A204.1 (cell line): ENCODE measurements around the gene CEP152.

ENCODE experiments used
- FAIRE-seq: peaks from 2 replicates; lab custom pipeline; 2012; peaks lifted over from hg19 to GRCh38; lab: Jason Lieb, UNC

The CEP152 gene

GRCh38 chr15:48775546-48775945 is 35.3 kb downstream of the CEP152 start:
- no peak for FAIRE-seq

DNA sequence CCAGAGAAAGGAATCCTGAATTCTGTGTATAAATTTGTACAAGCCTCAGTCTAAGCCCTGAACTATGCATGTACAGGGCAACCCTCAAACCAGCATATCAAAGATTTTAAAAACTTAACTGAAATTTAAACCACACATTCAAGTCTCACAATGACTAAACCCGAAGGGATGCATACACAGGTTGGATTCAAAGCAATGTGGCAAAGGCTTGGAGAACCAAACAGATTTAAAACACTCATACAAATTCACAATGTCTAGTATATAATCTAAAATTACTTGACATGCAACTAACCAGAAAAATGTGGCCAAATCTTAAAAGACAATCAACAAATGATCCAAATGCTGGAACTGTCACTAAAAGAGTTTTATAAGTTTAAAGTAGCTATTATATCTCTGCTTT is 36.4 kb downstream of the CEP152 start:
- no peak for FAIRE-seq

GRCh38 chr15:48766196-48766595 is 44.7 kb downstream of the CEP152 start:
- FAIRE-seq: no peak

GRCh38 chr15:48765022-48765421 is 45.8 kb downstream of the CEP152 start:
- FAIRE-seq: no peak

DNA sequence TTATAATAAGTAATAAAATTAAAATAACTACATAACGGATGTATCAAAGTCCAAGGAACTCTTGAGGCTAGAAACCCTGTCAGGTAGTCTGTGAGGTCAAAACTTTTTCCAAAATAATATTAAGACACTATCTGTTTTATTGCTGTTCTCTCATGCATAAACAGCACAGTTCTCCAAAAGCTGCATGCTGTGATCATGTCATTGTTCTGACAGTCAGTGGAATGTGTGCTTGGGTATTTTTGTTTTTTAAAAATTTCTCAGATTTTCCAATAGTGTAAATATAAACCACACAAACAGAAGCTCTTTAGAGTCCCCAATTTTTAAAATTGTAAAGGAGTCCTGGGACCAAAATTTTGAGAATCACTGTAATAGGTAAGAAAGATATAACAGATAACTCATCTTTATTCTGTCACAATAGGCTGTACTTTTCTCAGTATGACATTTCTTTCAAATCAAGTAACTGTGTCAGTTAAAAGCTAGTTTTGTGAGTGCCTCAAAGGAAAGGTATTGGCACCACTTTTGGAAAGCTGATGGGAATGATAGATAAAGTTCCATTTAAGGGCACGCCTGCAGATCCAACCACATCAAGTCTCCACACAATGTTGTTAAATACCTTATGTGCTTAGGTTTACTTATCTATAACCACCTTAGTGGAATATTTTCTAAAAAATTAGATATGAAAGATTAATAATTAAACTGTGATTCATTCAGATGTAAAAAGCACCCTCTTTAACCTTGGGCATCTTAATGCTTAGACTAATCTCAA is 49.3 kb downstream of the CEP152 start:
- no peak for FAIRE-seq

GRCh38 chr15:48759921-48760320 is 50.9 kb downstream of the CEP152 start:
- no peak for FAIRE-seq

- FAIRE-seq: no peak
Observed at GRCh38 chr15:48757661-48758060, 53.2 kb downstream of the CEP152 start.

DNA sequence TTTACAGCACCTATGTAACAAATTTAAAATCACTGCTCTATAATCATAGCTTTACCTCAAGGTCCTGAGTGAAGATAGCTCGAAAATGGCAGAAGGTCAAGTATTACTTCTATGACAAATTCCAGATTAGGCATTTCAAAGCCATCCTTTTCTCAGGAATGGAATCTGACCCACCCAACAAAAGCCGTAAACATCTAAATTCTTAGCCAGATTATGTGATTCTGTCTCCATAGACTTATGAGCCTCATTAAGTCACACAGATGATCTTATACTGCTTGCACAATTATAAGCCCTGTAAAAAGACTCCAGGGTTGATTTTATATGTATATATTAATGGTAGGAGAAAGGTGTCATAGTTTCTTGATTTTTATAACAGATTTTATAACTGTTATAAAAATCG is 56.9 kb downstream of the CEP152 start:
- FAIRE-seq: no peak

GRCh38 chr15:48751595-48751994 is 59.3 kb downstream of the CEP152 start:
- no peak for FAIRE-seq

DNA sequence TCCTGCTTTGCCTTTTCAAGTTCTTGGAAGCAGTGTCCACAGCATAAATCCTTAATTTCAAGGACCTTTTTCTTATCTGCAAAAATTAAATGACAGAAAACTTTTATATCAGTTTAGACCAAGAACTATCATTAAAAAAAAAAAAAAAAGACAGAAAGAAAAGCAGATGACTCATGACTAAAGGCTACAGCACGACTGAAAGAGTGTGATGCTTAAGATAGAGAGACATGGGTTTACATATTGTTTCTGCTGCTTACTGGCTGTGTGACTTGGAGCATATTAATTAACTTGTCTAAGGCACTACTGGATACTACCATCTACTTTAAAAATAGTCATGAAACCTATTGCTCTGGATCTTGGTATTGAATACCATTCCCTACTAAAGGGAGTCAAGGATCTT is 62.3 kb downstream of the CEP152 start:
- no peak for FAIRE-seq

- FAIRE-seq: no peak
Observed at GRCh38 chr15:48733615-48734014, 77.3 kb downstream of the CEP152 start.

- FAIRE-seq: no peak
Observed at GRCh38 chr15:48730506-48730905, 80.4 kb downstream of the CEP152 start.

- no peak for FAIRE-seq
Observed at GRCh38 chr15:48723969-48724368, 86.9 kb downstream of the CEP152 start.

DNA sequence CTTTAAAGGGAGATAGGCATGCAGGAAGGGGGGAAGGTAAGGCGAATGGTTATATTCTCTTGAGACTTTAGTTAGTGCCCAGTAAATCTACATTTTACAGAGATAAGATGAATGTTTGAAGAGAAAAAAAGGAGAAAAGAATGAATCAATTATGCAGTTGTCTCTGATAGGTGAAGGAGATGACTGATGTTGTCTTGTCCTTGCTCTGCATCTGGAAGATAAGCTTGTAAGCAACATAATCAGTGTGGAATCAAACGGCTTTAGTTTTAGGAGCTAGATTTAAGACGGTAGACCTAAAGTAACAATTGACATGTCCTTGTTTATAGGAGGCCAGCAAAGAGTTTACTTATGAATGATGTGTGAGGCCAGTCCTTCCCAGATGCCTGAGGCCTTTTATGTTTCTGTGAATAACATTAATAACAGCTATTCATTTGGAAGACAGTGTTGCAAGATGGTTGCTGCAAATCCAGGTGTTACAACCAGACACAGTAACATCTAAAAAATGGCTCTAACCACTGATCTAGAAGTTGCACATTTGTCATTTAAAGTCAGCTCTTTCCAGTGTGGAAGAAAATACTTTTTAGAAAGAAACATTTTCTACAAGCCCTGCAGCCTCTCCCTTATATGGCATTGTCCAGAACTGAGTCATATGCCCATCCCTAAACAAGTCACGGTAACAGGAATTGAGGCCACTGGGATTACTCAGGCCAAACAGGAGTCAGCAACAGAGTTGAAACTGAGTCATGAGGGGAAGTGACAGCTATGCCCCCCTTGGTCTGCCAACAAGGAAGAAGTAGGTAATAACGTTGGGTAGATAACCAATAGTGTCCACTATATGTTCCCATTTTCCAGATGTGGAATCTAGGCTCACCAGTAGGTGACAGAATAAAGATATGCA is 87.9 kb downstream of the CEP152 start:
- FAIRE-seq: no peak

- no peak for FAIRE-seq
Observed at GRCh38 chr15:48721061-48721810, 89.6 kb downstream of the CEP152 start.

GRCh38 chr15:48720646-48721045 is 90.2 kb downstream of the CEP152 start:
- no peak for FAIRE-seq

DNA sequence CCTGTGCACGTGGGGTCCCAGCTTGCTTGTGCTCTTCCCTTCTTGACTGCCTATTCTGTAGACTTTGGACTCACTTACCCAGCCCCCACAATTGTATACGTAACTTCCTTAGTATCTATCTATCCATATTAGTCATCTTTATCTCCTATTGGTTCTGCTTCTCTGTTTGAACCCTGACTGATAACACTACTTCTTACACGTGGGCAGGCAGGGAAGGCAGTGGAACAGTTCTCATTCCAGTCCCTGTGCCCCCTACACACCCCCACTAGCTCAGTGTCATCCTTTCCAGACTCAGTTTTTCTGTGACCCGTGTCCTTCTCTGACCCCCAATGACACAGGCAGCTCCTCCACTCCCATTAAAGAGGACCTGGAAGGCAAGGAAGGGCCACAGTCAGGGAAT is 91.2 kb downstream of the CEP152 start:
- FAIRE-seq: no peak

DNA sequence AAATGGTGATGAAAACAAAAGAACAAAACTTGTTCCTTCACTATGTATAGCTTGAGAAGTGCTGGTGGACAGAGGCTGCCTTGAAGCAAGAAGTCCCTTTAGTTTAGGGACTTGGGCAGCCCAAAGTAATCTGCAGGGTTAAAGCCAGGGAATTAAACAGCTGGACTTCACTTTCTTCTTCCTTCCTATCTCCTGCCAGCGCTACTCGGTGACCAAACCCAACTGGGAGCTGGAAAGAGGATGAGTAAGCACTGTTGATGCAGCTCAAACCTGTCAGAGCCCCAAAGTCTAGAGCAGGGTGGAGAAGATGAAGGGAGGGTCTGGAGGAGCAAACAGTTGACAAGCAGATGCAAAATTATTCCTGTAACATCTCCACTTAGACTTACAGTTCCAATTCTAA is 92.2 kb downstream of the CEP152 start:
- no peak for FAIRE-seq

- no peak for FAIRE-seq
Observed at GRCh38 chr15:48717458-48717857, 93.4 kb downstream of the CEP152 start.

DNA sequence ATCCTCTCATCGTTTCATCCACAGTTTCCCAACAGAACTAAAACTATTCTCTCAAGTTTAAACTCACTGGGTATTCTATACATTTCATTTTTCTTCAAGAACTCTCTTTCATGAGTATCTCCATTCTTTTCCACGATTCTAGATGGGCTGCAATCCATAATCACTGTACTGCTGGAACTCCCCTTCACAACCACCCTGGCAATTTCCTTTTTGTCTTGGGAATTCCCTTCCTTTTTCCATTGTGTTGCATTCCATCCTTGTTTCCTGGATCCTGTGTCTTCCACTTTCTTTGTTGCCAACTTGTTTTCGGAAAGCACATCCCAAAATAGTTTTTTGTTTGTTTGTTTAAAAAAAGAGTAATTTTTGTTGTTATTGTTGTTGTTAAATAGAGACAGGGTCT is 98.3 kb downstream of the CEP152 start:
- no peak for FAIRE-seq

DNA sequence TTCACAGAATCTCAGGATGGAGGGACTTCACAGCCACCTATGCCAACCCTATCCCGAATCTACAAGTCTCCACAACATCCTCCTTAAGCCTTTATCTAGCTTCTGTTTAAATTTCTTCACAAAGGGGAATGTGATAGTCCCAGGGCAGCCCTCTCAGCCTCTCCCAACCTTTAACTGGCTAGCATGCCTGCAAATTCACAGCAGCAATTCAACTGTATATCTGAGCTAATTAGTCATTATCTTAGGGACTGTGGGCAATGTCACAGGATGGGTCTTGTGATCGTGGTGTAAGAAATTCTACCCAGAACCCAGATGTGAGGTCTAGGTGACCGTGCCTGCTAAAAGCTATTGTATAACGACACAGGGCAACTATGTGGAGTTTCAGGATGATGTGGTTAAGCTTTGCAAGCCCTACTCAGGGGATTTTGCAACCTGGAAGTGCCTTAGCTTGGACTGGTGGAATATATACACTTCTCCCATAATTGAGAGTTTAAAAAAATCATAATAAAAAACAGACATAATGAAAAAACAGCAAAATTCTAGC is 99.8 kb downstream of the CEP152 start:
- no peak for FAIRE-seq

GRCh38 chr15:48708641-48709040 is 102.2 kb downstream of the CEP152 start:
- no peak for FAIRE-seq

DNA sequence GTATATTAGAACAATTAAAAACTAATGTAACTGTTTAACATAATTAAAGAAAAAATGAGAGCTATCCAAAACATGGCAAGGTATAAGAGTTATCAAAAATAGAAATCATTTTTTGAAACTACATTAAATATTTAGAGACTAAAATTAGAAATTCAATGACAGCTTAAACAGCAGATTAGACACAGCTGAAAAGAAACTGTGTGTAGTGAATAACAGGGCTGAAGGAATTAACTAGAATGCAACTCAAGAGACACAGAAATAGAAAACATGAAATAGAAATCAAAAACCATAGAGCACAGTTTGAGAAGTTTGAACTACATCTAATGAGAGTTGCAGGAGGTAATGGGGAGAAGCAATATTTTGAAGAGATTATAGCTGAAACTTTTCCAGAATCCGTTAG is 105.5 kb downstream of the CEP152 start:
- no peak for FAIRE-seq
